Stimulated activated memory B cell treated with anti-CD40 and anti-IgM and Interleukin-4, amounts not matched to agents 10 μg/mL and 1 μg/mL and 100 μg/mL, for 72 hours (primary cell): Measurements from ENCODE around the gene MAD1L1.
"Not testable (repeated sequence)": the region's sequence is repeated elsewhere in the genome, so short reads cannot be mapped to it uniquely, and the experiment has no call there.

Source experiments
- ATAC-seq: fragments of 150-1000 bp; cut with Tn5 transposase; 2 replicates; pipeline ENCODE4 v1.10.0; 2021
- H3K27ac Mint-ChIP-seq: one replicate; pipeline ENCODE4 v1.8.0; 2022; ENCODE audit warnings: mild to moderate bottlenecking, mixed read lengths
- H3K27me3 Mint-ChIP-seq: one replicate; pipeline ENCODE4 v1.8.0; 2022; ENCODE audit warnings: mixed read lengths
- H3K36me3 Mint-ChIP-seq: one replicate; pipeline ENCODE4 v1.8.0; 2022; ENCODE audit warnings: mixed read lengths
- H3K4me1 Mint-ChIP-seq: one replicate; pipeline ENCODE4 v1.8.0; 2022; ENCODE audit warnings: mixed read lengths
- H3K4me3 Mint-ChIP-seq: one replicate; pipeline ENCODE4 v1.8.0; 2022; ENCODE audit warnings: mild to moderate bottlenecking, moderate library complexity, mixed read lengths
- H3K9me3 Mint-ChIP-seq: one replicate; pipeline ENCODE4 v1.8.0; 2022; ENCODE audit warnings: mixed read lengths

Gene MAD1L1

DNA sequence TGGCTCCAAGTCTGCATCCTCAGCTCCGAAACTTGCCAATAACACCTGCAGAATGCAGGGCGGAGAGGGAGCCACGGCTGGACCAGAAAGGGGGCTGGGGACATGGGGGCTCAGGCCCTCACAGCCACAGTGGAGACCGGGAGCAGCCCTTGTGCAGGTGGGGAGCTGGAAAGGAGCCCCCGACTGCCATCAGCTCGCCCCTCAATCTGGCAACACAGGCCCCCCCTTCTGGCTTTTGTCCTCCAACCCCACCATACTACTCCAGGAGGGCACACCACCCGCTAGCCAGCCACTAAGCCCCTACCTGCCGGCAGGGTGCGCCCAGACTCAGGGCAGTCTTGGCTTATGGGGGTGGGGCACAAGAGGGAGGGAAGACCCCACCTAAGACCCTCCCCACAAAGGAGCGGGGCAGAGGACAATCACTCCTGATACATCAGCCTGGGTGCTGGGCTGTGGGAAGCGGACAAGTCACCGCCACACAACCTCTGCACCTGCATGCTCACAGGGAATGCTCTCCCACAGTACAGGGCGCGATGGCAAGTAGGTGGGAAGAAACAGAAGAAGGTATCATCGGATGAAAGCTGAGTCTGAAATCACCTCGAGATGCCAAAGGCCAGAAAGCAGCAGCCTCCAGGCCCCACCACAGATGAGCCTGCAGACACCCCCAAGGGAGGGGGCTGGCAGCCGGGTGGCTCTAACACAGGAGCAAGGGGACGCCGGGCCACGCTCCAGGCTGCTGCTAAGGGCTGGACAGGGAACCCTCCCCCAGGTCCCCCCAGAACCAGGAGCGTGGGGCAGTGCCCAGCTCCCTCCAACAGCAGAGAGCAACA, 297.4 kb downstream of the MAD1L1 start:
- H3K36me3 Mint-ChIP-seq, result peaks cover 44% of the 10 kb centered on the region
- ATAC-seq, result no peak
- H3K27me3 Mint-ChIP-seq, result no peaks in the 10 kb centered on the region
- H3K9me3 Mint-ChIP-seq, result no peaks in the 10 kb centered on the region
- H3K4me1 Mint-ChIP-seq, result peaks cover 35% of the 10 kb centered on the region
- no peak overlapping the region for H3K4me3 Mint-ChIP-seq
- H3K27ac Mint-ChIP-seq, result peak overlapping the region; percentile 68

DNA sequence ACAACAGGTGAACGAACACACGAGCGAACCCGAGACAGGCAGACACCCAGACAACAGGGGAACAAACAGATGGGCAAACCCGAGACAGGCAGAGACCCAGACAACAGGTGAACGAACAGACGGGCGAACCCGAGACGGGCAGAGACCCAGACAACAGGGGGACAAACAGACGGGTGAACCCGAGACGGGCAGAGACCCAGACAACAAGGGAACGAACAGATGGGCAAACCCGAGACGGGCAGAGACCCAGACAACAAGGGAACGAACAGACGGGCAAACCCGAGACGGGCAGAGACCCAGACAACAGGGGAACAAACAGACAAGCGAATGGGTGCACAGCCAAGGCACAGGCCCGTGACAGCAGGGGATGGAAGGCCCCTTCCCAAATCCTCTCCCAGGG, 298.0 kb downstream of the MAD1L1 start:
- peaks cover 44% of the 10 kb centered on the region for H3K36me3 Mint-ChIP-seq
- peaks cover 29% of the 10 kb centered on the region for H3K4me1 Mint-ChIP-seq
- ATAC-seq, result no peak
- no peak overlapping the region for H3K4me3 Mint-ChIP-seq
- peak overlapping the region; percentile 68 for H3K27ac Mint-ChIP-seq
- H3K27me3 Mint-ChIP-seq, result no peaks in the 10 kb centered on the region
- H3K9me3 Mint-ChIP-seq, result no peaks in the 10 kb centered on the region

DNA sequence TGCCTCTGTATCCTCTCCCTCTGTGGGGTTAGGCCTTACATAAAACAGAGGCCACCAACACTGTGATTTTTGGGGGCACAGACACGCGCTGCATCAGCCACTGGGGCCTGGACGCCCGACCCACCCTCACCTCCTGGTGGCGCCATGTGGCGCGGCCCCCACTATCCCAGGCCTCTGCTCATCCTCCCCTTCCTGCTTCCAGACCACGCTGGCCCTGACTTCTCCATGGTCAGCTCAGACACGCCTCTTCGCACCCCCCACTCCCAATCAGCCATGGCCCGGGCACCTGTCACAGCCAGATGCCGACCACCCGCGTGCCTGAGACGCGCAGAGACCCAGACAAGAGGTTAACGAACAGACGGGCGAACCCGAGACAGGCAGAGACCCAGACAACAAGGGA, 298.7 kb downstream of the MAD1L1 start:
- ATAC-seq, result no peak
- H3K9me3 Mint-ChIP-seq, result no peaks in the 10 kb centered on the region
- peak overlapping the region; percentile 68 for H3K27ac Mint-ChIP-seq
- H3K27me3 Mint-ChIP-seq, result no peaks in the 10 kb centered on the region
- peaks cover 44% of the 10 kb centered on the region for H3K36me3 Mint-ChIP-seq
- H3K4me3 Mint-ChIP-seq, result no peak overlapping the region
- peaks cover 21% of the 10 kb centered on the region for H3K4me1 Mint-ChIP-seq

DNA sequence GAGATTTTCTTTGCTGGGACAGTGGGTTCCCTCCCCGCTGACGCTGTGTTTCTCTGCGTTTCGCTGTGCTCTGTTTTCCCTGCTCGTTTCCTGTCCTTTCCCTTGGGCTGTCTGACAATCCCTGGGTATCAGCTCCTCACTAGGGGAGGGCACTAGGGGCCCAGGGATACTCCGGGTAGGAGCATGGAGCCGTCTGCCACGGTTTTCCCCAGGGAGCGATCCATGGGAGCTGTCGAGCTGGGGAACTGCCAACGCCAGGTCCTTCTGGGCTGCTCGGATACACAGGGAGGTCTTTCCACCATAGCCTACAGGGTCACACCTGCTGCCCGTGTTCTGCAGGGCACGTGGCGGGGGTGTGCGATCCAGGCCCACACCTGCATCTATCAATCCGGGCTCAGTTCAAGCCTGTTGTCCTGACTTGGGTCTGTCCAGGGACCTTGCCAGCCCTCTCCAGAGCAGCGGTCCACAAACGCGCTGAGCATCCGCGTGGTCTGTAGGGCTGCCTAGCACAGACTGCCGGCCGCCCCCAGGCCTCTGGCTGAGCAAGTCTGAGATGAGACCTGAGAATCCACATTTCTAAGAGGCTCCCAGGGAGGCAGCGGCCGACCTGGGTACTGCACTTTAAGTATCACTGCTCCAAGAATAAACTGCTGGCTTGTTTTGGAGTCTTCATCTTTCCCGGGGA, 299.5 kb downstream of the MAD1L1 start:
- peaks cover 41% of the 10 kb centered on the region for H3K36me3 Mint-ChIP-seq
- no peaks in the 10 kb centered on the region for H3K27me3 Mint-ChIP-seq
- H3K27ac Mint-ChIP-seq, result no peak overlapping the region
- peaks cover 17% of the 10 kb centered on the region for H3K4me1 Mint-ChIP-seq
- no peak overlapping the region for H3K4me3 Mint-ChIP-seq
- no peak for ATAC-seq
- H3K9me3 Mint-ChIP-seq, result no peaks in the 10 kb centered on the region

DNA sequence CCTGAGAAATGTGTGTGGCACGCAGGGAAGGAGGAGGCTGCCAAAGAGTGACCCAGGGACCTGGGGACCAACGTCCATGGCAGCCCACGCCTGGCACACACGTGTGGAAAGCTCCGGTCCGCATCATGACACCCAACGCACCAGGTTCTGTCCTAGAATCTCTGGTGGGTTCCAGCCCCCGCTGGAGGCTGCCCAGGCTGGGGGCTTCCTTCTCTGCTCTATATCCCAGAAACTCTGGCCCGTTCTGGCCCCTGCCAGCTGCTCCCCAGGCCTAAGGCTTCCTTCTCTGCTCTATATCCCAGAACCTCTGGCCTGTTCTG, 300.8 kb downstream of the MAD1L1 start:
- peaks cover 23% of the 10 kb centered on the region for H3K4me1 Mint-ChIP-seq
- H3K27me3 Mint-ChIP-seq, result no peaks in the 10 kb centered on the region
- H3K4me3 Mint-ChIP-seq, result no peak overlapping the region
- no peak for ATAC-seq
- H3K36me3 Mint-ChIP-seq, result peaks cover 43% of the 10 kb centered on the region
- no peaks in the 10 kb centered on the region for H3K9me3 Mint-ChIP-seq
- H3K27ac Mint-ChIP-seq, result no peak overlapping the region

DNA sequence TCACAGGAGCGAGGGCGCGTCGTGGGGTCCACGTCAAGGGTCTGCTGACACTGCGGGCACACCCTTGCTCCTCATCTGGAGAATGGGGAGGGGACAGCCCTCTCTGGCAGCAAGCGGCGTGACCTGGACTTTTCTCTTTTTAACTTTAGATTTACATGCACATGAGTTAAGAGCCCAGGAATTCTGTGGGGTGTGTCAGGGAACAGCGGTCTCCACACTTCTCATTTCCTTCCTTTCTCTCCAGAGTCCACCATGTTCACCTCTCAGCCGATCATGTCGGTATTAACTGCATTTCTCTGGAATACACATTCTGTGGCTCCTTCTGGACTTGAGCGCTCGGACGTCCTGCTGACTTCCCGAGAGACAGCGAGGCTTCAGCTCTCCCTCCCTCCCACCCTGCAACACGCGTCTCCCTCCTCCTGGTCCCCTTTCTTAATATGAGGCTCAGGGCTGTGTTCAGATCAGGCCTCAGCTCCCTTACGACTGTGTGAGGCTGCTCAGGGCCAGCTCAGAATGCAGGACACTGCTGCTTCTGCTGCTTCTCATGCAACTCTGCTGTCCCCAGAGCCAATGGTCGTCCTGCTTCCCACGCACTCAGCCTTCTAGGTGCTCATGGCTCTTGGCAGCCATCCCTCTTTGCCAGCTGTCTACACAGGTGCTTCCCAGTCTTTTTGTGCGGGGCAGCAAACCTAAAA, 301.3 kb downstream of the MAD1L1 start:
- H3K4me1 Mint-ChIP-seq, result peaks cover 28% of the 10 kb centered on the region
- H3K4me3 Mint-ChIP-seq, result no peak overlapping the region
- H3K27me3 Mint-ChIP-seq, result no peaks in the 10 kb centered on the region
- H3K27ac Mint-ChIP-seq, result no peak overlapping the region
- no peaks in the 10 kb centered on the region for H3K9me3 Mint-ChIP-seq
- peaks cover 43% of the 10 kb centered on the region for H3K36me3 Mint-ChIP-seq
- ATAC-seq, result no peak

DNA sequence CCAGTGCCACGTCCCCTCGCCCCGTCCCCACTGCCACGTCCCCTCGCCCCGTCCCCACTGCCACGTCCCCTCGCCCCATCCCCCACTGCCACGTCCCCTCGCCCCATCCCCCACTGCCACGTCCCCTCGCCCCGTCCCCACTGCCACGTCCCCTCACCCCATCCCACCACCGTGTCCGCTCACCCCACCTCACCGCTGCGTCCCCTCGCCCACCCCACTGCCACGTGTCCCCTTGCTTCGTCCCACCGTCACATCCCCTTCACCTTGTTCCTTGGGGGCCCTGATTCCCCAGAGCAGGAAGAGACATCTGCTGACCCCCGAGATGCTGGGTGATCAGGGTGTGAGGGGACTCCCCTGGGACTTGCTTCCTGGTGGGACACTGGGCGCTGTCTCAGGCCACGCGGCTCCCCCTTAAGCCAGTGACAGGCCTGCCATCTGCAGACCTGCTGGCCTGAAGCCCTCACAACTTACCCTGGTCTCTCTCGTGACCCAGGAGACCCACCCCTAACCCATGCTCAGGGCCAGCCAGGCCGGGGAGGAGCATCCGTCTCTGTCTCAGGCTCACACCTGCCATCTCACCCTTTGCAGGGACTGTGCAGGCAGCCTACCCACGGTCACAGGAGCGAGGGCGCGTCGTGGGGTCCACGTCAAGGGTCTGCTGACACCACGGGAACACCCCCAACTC, 302.2 kb downstream of the MAD1L1 start:
- ATAC-seq, result peak; percentile 57
- no peaks in the 10 kb centered on the region for H3K27me3 Mint-ChIP-seq

DNA sequence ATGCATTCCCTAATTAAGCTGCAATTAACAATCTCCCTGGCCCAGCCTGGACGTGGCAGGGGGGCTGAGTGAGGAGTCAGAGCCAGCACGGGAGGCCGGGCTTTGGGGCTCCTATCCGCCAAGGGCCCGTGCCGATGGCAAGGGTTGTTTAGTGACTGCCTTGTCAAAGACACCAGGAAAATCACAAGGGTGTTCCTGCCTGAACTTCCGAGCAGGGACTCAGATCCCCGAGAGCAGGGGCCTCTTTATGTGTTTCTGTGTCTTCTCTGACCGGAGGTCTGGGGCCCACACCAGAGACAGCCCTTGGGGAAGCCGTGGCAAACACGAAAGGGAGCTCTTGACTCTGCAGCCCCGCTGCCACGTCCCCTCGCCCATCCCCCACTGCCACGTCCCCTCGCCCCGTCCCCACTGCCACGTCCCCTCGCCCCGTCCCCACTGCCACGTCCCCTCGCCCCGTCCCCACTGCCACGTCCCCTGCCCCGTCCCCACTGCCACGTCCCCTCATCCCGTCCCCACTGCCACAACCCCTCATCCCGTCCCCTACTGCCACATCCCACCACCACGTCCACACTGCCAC, 303.3 kb downstream of the MAD1L1 start:
- Mint-ChIP-seq H3K36me3 (peaks cover 49% of the 10 kb centered on the region), H3K4me1 (peaks cover 42% of the 10 kb centered on the region), H3K27ac (peak overlapping the region; percentile 36)
- ATAC-seq, H3K9me3 Mint-ChIP-seq, H3K27me3 Mint-ChIP-seq, H3K4me3 Mint-ChIP-seq: not testable (repeated sequence)

More for the DNA sequence above, 302.2 kb downstream of the MAD1L1 start:
- H3K4me3 Mint-ChIP-seq, result no peak overlapping the region
- H3K27ac Mint-ChIP-seq, result no peak overlapping the region
- peaks cover 52% of the 10 kb centered on the region for H3K36me3 Mint-ChIP-seq
- H3K9me3 Mint-ChIP-seq, result no peaks in the 10 kb centered on the region
- H3K4me1 Mint-ChIP-seq, result peaks cover 37% of the 10 kb centered on the region

DNA sequence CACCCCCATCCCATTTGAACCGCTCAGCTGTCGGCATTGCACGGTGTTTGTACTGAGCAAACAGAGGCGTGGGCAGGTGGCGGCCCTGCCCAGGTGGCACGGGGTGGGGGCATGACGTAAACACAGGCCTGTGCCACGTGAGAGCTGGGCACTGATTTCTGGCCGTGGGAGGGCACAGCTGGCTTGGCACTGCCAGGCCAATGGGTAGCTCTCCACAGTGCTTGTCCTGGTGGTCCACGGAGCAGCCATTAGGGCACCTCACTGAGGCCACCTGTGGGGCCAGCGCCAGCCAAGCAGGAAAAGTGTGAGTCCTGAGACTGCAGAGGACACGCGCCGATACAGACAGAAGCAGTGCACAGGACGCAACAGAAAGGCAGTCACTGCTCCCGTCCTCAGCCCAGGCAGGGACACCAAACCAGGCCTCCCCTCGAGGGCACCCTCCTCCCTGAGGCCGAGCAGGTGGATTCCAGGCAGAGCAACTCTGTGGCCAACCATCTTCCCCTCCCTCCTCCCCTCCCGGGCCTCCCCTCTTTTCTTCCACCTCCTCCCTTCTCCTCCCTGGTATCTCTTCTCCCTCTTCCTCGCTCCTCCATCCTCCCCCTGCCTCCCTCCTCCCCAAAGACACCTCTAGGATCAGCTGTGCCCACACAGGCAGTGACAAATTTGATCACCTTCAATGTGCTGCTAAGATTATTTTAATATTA, 303.9 kb downstream of the MAD1L1 start:
- H3K9me3 Mint-ChIP-seq, result no peaks in the 10 kb centered on the region
- ATAC-seq, result no peak
- peak overlapping the region; percentile 36 for H3K27ac Mint-ChIP-seq
- peaks cover 44% of the 10 kb centered on the region for H3K4me1 Mint-ChIP-seq
- H3K27me3 Mint-ChIP-seq, result no peaks in the 10 kb centered on the region
- no peak overlapping the region for H3K4me3 Mint-ChIP-seq
- peaks cover 49% of the 10 kb centered on the region for H3K36me3 Mint-ChIP-seq

DNA sequence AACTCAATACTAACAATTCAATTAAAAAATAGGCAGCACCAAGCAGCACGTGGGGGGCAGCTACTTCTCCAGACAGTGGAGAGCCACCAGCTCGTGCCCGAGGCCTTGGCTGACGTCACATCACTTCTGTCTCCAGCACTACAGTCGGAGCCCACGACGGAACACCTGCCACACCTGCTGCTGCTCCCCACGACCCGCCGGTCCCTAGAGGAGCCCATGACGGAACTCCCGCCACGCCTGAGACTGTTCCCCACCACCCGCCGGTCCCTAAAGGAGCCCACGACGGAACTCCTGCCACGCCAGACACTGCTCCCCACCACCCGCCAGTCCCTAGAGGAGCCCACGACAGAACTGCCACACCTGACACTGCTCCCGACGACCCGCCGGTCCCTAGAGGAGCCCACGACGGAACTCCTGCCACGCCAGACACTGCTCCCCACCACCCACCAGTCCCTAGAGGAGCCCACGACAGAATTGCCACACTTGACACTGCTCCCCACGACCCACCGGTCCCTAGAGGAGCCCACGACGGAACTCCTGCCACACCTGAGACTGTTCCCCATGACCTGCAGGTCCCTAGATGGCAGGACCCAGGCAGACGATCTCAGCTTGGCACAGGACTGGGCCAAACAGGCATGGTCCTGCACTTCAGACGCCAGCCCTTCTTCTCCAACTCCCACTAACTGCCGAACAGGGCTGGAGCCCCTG, 304.7 kb downstream of the MAD1L1 start:
- peak overlapping the region; percentile 21 for H3K4me3 Mint-ChIP-seq
- peaks cover 46% of the 10 kb centered on the region for H3K4me1 Mint-ChIP-seq
- H3K27me3 Mint-ChIP-seq, result no peaks in the 10 kb centered on the region
- peak overlapping the region; percentile 36 for H3K27ac Mint-ChIP-seq
- H3K36me3 Mint-ChIP-seq, result peaks cover 50% of the 10 kb centered on the region
- H3K9me3 Mint-ChIP-seq, result no peaks in the 10 kb centered on the region
- no peak for ATAC-seq

DNA sequence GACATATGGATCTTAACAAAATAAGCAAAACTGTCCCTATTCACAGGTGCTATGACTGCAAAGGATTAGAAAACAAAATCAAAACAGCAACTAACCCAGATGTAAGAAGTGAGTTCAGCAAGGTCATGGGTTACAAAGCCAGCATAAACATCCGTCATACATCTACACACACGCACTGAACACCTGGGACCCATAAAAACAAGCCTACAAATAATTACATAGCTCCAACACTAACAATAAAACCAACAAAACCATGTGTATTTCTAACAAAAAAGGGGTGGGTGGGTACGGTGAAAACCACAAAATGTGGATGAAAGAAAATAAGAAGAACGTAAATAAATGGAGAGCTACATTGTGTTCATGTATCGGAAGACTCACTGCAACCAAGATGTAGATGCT, 305.8 kb downstream of the MAD1L1 start:
- H3K27me3 Mint-ChIP-seq, result no peaks in the 10 kb centered on the region
- peaks cover 46% of the 10 kb centered on the region for H3K4me1 Mint-ChIP-seq
- ATAC-seq, result no peak
- no peak overlapping the region for H3K27ac Mint-ChIP-seq
- H3K36me3 Mint-ChIP-seq, result peaks cover 43% of the 10 kb centered on the region
- H3K4me3 Mint-ChIP-seq, result no peak overlapping the region
- H3K9me3 Mint-ChIP-seq, result no peaks in the 10 kb centered on the region

DNA sequence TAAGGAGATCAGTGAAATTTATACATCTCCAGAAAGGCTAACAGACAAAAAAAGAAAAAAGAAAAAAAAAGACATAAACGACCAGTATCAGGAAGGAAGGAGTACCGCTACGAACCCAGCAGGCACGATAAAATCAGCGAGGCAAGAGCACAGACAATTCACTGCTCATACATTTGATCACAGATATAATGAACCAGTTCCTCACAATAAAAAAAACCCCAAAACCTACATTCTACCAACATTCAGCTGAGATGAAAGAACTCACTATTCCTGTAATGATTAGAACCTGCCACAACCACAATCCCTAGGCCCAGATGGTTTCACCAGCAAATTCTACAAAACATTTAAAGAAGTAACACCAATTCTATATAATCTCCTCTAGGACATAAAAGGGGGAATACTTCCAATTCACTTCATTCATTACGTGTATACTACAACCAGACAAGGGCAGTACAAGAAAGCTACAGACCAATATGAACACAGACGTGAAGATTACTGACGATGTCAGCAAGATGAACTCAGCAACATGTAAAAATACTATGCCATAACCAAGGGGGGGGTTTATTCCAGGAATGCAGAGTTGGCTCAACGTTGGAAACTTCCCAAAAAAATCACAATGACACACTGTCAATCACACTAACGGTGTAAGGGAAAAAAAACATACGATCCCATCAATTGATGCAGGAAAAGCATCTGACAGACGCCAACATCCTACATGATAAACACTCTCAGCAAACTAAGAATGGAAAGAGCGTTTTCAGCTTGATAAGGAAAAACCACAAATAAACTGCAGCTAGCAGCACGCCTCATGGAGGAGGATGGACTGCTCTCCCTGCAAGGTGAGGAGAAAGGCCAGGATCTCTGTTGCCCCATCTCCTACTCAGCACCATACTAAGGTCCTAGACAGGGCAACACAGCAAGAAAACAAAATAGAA, 306.5 kb downstream of the MAD1L1 start:
- Mint-ChIP-seq H3K36me3 (peaks cover 36% of the 10 kb centered on the region), H3K27me3 (no peaks in the 10 kb centered on the region), H3K27ac (peak overlapping the region; percentile 36), H3K9me3 (no peaks in the 10 kb centered on the region), H3K4me3 (peak overlapping the region; percentile 5), H3K4me1 (peaks cover 46% of the 10 kb centered on the region)
- ATAC-seq, result no peak

DNA sequence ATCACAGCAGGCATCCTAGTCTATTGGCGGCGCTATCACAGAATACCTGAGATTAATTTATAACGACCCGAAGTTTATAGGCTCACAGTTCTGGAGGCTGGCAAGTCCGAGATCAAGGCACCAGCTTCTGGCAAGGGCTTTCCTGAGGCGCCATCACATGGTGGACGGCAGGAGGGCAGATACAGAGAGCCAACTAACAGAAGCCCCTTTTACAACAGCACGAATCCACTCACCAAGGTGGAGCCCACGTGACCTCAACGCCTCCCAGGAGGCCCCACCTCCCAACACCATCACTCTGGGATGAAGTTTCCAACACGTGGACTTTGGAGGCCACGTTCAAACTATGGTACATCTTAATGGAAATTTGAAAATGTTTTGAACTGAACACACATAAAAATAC, 307.4 kb downstream of the MAD1L1 start:
- no peak for ATAC-seq
- Mint-ChIP-seq H3K9me3 (no peaks in the 10 kb centered on the region), H3K4me1 (peaks cover 54% of the 10 kb centered on the region), H3K27me3 (no peaks in the 10 kb centered on the region), H3K36me3 (peaks cover 38% of the 10 kb centered on the region), H3K4me3 (no peak overlapping the region), H3K27ac (peak overlapping the region; percentile 36)
